GM12892 (cell line): ENCODE data around the gene DRG2.

Experiments used
- POLR2A ChIP-seq: IDR thresholded peaks from 2 replicates; pipeline ENCODE4 v1.6.1; 2011; ENCODE audit warnings: low read depth, low read length, control low read depth
- TAF1 ChIP-seq: IDR thresholded peaks from 2 replicates; pipeline ENCODE4 v1.6.1; 2011; ENCODE audit warnings: low read depth, mild to moderate bottlenecking, control low read depth, low read length, borderline replicate concordance

DNA sequence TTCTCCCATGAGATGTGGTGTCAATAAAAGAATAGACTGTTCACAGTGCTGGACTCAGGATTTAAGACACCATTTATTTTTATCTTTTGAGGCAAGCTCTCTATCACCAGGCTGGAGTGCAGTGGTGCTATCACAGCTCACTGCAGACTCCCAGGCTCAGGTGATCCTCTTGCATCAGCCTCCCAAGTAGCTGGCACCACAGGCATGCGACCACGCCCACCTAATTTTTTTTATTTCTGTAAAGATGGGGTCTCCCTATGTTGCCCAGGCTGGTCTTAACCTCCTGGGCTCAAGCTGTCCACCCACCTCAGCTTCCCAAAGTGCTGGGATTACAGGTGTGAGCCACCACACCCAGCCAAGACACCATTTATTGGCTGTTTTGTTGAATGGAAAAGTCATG lies 18.6 kb upstream of the DRG2 start:
- TF ChIP-seq POLR2A (no peak), TAF1 (no peak)
